SK-N-SH (cell line): ENCODE results near the gene RABAC1. TPM values are rescaled to one million over a fixed set of nuclear protein-coding genes. Genes with fewer than 3 reads are reported as not detected.

ENCODE experiments used
- CTCF ChIA-PET: fragments of 300-600, 350-600 bp; formaldehyde crosslinking; extraction: SDS; loops from one replicate; lab custom pipeline; 2021; lab: Yijun Ruan, JAX
- POLR2A ChIA-PET: fragments of 350-600 bp; sonication (Branson Sonifier 250); formaldehyde crosslinking; extraction: SDS; loops from one replicate; lab custom pipeline; 2020; ENCODE audit warnings: antibody characterized with exemption, inconsistent platforms; lab: Yijun Ruan, JAX
- DNase-seq: peaks from one replicate; pipeline ENCODE4 v3.0.0; 2012
- H2AFZ ChIP-seq: fragments of 200-600 bp; sonication (generic); 2 replicates; pipeline ENCODE4 v1.8.1; 2016; ENCODE audit warnings: antibody characterized with exemption, mild to moderate bottlenecking, low read depth
- H3F3A ChIP-seq: fragments of 200-600 bp; sonication (generic); replicated peaks from 2 replicates; pipeline ENCODE3; 2016; ENCODE audit warnings: antibody characterized with exemption, mild to moderate bottlenecking; ENCODE audit not compliant: insufficient read depth
- H3K27ac ChIP-seq, 2 experiments: fragments of 200-500 bp in 1 of 2; fragments of 200-600 bp in 1 of 2; sonication (Bioruptor generic) in 1 of 2; sonication (generic), shearing (Covaris generic) in 1 of 2; 2 replicates each; pipeline versions ENCODE4 v1.5.1 to v1.6.1; 2014 to 2016; ENCODE audit warnings: low read depth in 2 of 2, inconsistent platforms in 1 of 2, low read length in 1 of 2, mild to moderate bottlenecking in 1 of 2, mixed read lengths in 1 of 2
- H3K27me3 ChIP-seq: fragments of 200-600 bp; sonication (generic), shearing (Covaris generic); 2 replicates; pipeline ENCODE4 v1.6.1; 2016; ENCODE audit warnings: mixed run types; ENCODE audit not compliant: insufficient read depth
- H3K36me3 ChIP-seq, 2 experiments: fragments of 200-500 bp in 1 of 2; fragments of 200-600 bp in 1 of 2; sonication (Bioruptor generic) in 1 of 2; sonication (generic) in 1 of 2; replicated peaks in 1 of 2; 2 replicates each; pipeline versions ENCODE3 to v1.5.1; 2014 to 2016; ENCODE audit warnings: low read length in 1 of 2, mild to moderate bottlenecking in 1 of 2; ENCODE audit not compliant: insufficient read depth in 2 of 2, control insufficient read depth in 1 of 2
- H3K4me1 ChIP-seq, 2 experiments: fragments of 200-500 bp in 1 of 2; fragments of 200-600 bp in 1 of 2; sonication (Bioruptor generic) in 1 of 2; sonication (generic), shearing (Covaris generic) in 1 of 2; 2 replicates each; pipeline versions ENCODE4 v1.5.1 to v1.6.1; 2014 to 2016; ENCODE audit warnings: low read depth in 1 of 2, low read length in 1 of 2, mixed run types in 1 of 2; ENCODE audit not compliant: insufficient read depth in 2 of 2, control insufficient read depth in 1 of 2
- H3K4me2 ChIP-seq: fragments of 200-600 bp; sonication (generic), shearing (Covaris generic); 2 replicates; pipeline ENCODE4 v1.6.1; 2017; ENCODE audit warnings: mixed run types
- H3K4me3 ChIP-seq, 2 experiments: fragments of 200-500 bp in 1 of 2; fragments of 200-600 bp in 1 of 2; sonication (Bioruptor generic) in 1 of 2; sonication (generic), shearing (Covaris generic) in 1 of 2; 2 replicates each; pipeline versions ENCODE4 v1.5.1 to v1.8.1; 2014 to 2016; ENCODE audit warnings: low read depth in 2 of 2, inconsistent platforms in 1 of 2, low read length in 1 of 2, mild to moderate bottlenecking in 1 of 2, mixed read lengths in 1 of 2, moderate library complexity in 1 of 2
- H3K79me2 ChIP-seq: fragments of 200-600 bp; sonication (generic); 2 replicates; pipeline ENCODE4 v1.8.1; 2017; ENCODE audit warnings: mild to moderate bottlenecking; ENCODE audit not compliant: insufficient read depth
- H3K9ac ChIP-seq: fragments of 200-600 bp; sonication (generic); 2 replicates; pipeline ENCODE4 v1.6.1; 2017; ENCODE audit warnings: mixed run types
- H3K9me2 ChIP-seq: fragments of 200-600 bp; sonication (generic); 2 replicates; pipeline ENCODE4 v1.6.1; 2017; ENCODE audit warnings: mixed run types
- H3K9me3 ChIP-seq: fragments of 200-600 bp; sonication (generic); 2 replicates; pipeline ENCODE4 v1.6.1; 2017; ENCODE audit warnings: mixed run types, mild to moderate bottlenecking, moderate library complexity
- H4K20me1 ChIP-seq: fragments of 200-600 bp; sonication (generic); 2 replicates; pipeline ENCODE4 v1.6.1; 2017; ENCODE audit warnings: mild to moderate bottlenecking, mixed run types; ENCODE audit not compliant: insufficient read depth
- CHD2 ChIP-seq: fragments of 150-350 bp; IDR thresholded peaks from 2 replicates; pipeline ENCODE4 v1.6.1; 2018; ENCODE audit warnings: low read length; ENCODE audit not compliant: partially characterized antibody
- ELF1 ChIP-seq: IDR thresholded peaks from 2 replicates; pipeline ENCODE4 v1.4.0; 2012
- EP300 ChIP-seq, 2 experiments: IDR thresholded peaks; 2 replicates each; pipeline versions ENCODE4 v1.4.0 to v1.6.1; 2012; ENCODE audit warnings: borderline replicate concordance in 1 of 2, low read depth in 1 of 2, low read length in 1 of 2
- FOSL2 ChIP-seq: IDR thresholded peaks from 2 replicates; pipeline ENCODE4 v1.4.0; 2012; ENCODE audit warnings: low read depth, mild to moderate bottlenecking, moderate library complexity, borderline replicate concordance
- FOXJ3 ChIP-seq: sonication (generic); formaldehyde crosslinking; IDR thresholded peaks from 2 replicates; pipeline ENCODE4 v1.5.1; 2020; ENCODE audit warnings: mild to moderate bottlenecking, missing genetic modification reagents
- GABPA ChIP-seq: IDR thresholded peaks from 2 replicates; pipeline ENCODE4 v1.4.0; 2012; ENCODE audit warnings: low read depth, mild to moderate bottlenecking
- GATA2 ChIP-seq: sonication (generic); formaldehyde crosslinking; IDR thresholded peaks from 2 replicates; pipeline ENCODE4 v1.5.0; 2020; ENCODE audit warnings: mild to moderate bottlenecking, missing genetic modification reagents
- MXI1 ChIP-seq: IDR thresholded peaks from 2 replicates; pipeline ENCODE4 v1.6.1; 2012; ENCODE audit warnings: mild to moderate bottlenecking, low read depth, low read length, improper control_type of control experiment
- NRF1 ChIP-seq: IDR thresholded peaks from 2 replicates; pipeline ENCODE4 v1.6.1; 2012; ENCODE audit warnings: low read depth, mild to moderate bottlenecking, low read length
- SIN3A ChIP-seq: IDR thresholded peaks from 2 replicates; pipeline ENCODE4 v1.6.1; 2012; ENCODE audit warnings: low read depth, mild to moderate bottlenecking, low read length, moderate library complexity, borderline replicate concordance
- SMC3 ChIP-seq: IDR thresholded peaks from 2 replicates; pipeline ENCODE4 v1.6.1; 2012; ENCODE audit warnings: low read depth, low read length, improper control_type of control experiment
- WGBS: methylation state at CpG from one replicate; pipeline ENCODE4 v1.1.6; 2017; ENCODE audit warnings: low lambda C conversion rate; 5-methylcytosine and 5-hydroxymethylcytosine counted together
- polyA plus RNA-seq, 3 experiments: library from polyadenylated mRNA; depleted of rRNA; stranded (reverse); fragments of >200 nt; gene quantifications; 2 replicates each; pipeline ENCODE4 v1.2.3, GENCODE V29; 2012
- TF ChIP-seq, protein P1 (sequence below): IDR thresholded peaks from 2 replicates; pipeline ENCODE4 v1.6.1; 2012; ENCODE audit warnings: mild to moderate bottlenecking, low read depth, low read length, moderate library complexity
- TF ChIP-seq, protein P2 (sequence below): fragments of 150-350 bp; IDR thresholded peaks from 2 replicates; pipeline ENCODE4 v1.6.1; 2016; ENCODE audit warnings: mild to moderate bottlenecking, low read depth, low read length
- TF ChIP-seq, protein P3 (sequence below): IDR thresholded peaks from 2 replicates; pipeline ENCODE4 v1.4.0; 2012; ENCODE audit warnings: low read depth, borderline replicate concordance

Gene RABAC1
- polyA plus RNA-seq, 1 of the 3 experiments (the other 2 are of a cell fraction), result 287 TPM

DNA sequence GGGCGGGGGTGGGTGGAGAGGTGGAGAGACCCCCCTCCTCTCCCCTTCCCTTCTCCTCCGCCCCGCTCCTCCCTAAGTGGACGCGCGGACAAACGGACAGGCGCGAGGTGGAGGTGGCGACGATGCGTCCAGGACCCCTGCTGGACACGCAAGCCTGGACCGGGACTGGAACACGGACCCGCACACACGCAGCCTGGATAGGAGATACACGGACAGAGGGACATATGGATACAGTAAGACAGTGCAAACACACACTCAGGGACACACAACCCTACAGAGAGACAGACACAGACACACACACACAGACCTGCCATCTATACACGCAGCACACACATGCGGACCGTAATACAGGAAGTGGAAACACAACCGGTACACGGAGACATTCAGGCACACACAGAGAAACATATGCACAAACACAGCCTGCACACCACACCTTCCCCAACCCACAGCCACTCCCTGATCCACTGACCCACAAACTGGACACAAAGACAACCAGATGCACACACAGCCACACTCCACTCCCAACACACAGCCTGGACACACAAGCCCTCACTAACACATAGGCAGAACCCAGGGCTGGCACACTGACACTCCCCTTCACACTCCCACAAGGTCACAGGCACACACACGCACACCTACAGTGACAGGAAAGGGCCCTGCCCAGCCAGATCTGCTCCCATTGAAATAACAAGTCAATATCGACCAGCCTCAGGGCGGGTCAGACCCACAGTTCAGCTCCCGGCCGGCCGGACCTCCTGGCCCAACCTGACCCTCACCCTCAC, 30.2 kb downstream of the RABAC1 start (continued):
- TF ChIP-seq, protein P1, sequence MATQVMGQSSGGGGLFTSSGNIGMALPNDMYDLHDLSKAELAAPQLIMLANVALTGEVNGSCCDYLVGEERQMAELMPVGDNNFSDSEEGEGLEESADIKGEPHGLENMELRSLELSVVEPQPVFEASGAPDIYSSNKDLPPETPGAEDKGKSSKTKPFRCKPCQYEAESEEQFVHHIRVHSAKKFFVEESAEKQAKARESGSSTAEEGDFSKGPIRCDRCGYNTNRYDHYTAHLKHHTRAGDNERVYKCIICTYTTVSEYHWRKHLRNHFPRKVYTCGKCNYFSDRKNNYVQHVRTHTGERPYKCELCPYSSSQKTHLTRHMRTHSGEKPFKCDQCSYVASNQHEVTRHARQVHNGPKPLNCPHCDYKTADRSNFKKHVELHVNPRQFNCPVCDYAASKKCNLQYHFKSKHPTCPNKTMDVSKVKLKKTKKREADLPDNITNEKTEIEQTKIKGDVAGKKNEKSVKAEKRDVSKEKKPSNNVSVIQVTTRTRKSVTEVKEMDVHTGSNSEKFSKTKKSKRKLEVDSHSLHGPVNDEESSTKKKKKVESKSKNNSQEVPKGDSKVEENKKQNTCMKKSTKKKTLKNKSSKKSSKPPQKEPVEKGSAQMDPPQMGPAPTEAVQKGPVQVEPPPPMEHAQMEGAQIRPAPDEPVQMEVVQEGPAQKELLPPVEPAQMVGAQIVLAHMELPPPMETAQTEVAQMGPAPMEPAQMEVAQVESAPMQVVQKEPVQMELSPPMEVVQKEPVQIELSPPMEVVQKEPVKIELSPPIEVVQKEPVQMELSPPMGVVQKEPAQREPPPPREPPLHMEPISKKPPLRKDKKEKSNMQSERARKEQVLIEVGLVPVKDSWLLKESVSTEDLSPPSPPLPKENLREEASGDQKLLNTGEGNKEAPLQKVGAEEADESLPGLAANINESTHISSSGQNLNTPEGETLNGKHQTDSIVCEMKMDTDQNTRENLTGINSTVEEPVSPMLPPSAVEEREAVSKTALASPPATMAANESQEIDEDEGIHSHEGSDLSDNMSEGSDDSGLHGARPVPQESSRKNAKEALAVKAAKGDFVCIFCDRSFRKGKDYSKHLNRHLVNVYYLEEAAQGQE, result no peak
- TF ChIP-seq, all 33 proteins: peak for 0

DNA sequence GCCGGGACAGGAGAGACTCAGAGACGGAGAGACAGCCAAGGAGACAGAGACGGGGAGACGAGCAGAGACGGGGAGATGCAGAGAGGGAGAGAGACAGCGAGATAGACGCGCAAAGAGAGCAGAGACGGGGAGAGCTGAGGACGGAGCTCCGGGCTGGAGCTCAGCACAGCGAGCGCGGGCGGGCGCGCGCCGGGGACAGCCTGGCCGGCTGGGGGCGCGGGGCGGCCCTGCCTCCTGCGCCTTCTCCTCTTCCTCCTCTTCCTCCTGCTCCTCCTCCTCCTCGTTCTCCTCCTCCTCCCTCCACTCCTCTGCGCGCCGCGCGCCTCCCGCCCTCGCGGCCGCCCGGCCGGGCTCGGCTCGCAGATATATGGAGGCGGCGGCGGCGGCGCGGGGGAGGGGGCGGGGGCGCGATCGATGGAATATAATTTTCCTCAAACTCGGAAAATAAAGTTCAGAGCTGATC, 30.9 kb downstream of the RABAC1 start, which contains the start of gene ERFL:
TSS of gene ERFL (minus strand) at position 229 of the 463 bp plus-strand sequence. CDS start 15,530 bp downstream, outside the sequence.
- CTCF ChIA-PET, result interaction anchor here (0.6 to 1.9 kb wide), 2 partner anchors 55 to 717 kb away, joined by 3 to 8 read pairs; no protein-coding TSS in a partner anchor
- WGBS, result 1% methylated on average over 47 of the region's 49 CpGs
- no peak within 1 kb of the TSS for H3K27ac ChIP-seq
- peak within 1 kb of the TSS; percentile 93 for H3K4me2 ChIP-seq
- POLR2A ChIA-PET, result no interaction called here
- H3K9me2 ChIP-seq, result no peaks in the 10 kb centered on the region
- H3K9ac ChIP-seq, result no peak within 1 kb of the TSS
- no peaks in the 10 kb centered on the region for H3K9me3 ChIP-seq
- peaks cover 24% of the 10 kb centered on the region for H3K27me3 ChIP-seq
- H2AFZ ChIP-seq, result peak within 1 kb of the TSS; percentile 22; the same call in 1 of the 2 replicates
- no peaks in the 10 kb centered on the region for H3F3A ChIP-seq
- TF ChIP-seq FOXJ3 (no peak), SIN3A (no peak), MXI1 (no peak), FOSL2 (no peak), EP300 (IDR thresholded peaks at IDR 0.05; ENCODE audit: borderline replicate concordance in 1 of 2, low read depth in 1 of 2, low read length in 1 of 2) (no peak), GABPA (no peak), NRF1 (no peak), GATA2 (CRISPR knock-in tag) (no peak), ELF1 (no peak), CHD2 (no peak), SMC3 (no peak)
- TF ChIP-seq, protein P2, sequence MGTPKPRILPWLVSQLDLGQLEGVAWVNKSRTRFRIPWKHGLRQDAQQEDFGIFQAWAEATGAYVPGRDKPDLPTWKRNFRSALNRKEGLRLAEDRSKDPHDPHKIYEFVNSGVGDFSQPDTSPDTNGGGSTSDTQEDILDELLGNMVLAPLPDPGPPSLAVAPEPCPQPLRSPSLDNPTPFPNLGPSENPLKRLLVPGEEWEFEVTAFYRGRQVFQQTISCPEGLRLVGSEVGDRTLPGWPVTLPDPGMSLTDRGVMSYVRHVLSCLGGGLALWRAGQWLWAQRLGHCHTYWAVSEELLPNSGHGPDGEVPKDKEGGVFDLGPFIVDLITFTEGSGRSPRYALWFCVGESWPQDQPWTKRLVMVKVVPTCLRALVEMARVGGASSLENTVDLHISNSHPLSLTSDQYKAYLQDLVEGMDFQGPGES, result no peak
- TF ChIP-seq, protein P3, sequence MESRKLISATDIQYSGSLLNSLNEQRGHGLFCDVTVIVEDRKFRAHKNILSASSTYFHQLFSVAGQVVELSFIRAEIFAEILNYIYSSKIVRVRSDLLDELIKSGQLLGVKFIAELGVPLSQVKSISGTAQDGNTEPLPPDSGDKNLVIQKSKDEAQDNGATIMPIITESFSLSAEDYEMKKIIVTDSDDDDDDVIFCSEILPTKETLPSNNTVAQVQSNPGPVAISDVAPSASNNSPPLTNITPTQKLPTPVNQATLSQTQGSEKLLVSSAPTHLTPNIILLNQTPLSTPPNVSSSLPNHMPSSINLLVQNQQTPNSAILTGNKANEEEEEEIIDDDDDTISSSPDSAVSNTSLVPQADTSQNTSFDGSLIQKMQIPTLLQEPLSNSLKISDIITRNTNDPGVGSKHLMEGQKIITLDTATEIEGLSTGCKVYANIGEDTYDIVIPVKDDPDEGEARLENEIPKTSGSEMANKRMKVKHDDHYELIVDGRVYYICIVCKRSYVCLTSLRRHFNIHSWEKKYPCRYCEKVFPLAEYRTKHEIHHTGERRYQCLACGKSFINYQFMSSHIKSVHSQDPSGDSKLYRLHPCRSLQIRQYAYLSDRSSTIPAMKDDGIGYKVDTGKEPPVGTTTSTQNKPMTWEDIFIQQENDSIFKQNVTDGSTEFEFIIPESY, result no peak
- TF ChIP-seq, all 33 proteins: peak for 0
- Histone ChIP-seq H4K20me1 (no peaks in the 10 kb centered on the region), H3K4me1 (peaks cover 0 to 14% of the 10 kb centered on the region in 2 experiments; a peak in 2 of 4 replicates), H3K4me3 (peak within 1 kb of the TSS; percentile 47 to 51), H3K36me3 (no peaks in the 10 kb centered on the region), H3K79me2 (no peaks in the 10 kb centered on the region)
- peak; percentile 68 for DNase-seq
